Parathyroid adenoma (tissue), 2 donors: ENCODE data around the gene B3GNT9.

Experiments used
- H2AFZ ChIP-seq: fragments of 300-600 bp; sonication (generic); one replicate; pipeline ENCODE4 v1.7.0; 2017; ENCODE audit warnings: antibody characterized with exemption, mild to moderate bottlenecking
- H3K27ac ChIP-seq: fragments of 300-600 bp; sonication (generic); one replicate; pipeline ENCODE4 v1.7.0; 2017
- H3K27me3 ChIP-seq: fragments of 300-600 bp; sonication (generic); one replicate; pipeline ENCODE4 v1.7.0; 2017; ENCODE audit warnings: low read length; ENCODE audit not compliant: control insufficient read depth, insufficient read depth
- H3K36me3 ChIP-seq: fragments of 300-600 bp; sonication (generic); one replicate; pipeline ENCODE4 v1.7.0; 2017; ENCODE audit warnings: low read length; ENCODE audit not compliant: control insufficient read depth, insufficient read depth
- H3K4me1 ChIP-seq: fragments of 300-600 bp; sonication (generic); one replicate; pipeline ENCODE4 v1.7.0; 2017; ENCODE audit warnings: control low read depth
- H3K4me2 ChIP-seq: fragments of 300-600 bp; sonication (generic); one replicate; pipeline ENCODE4 v1.7.0; 2017; ENCODE audit warnings: low read length
- H3K4me3 ChIP-seq: fragments of 300-600 bp; sonication (generic); one replicate; pipeline ENCODE4 v1.7.0; 2017; ENCODE audit warnings: low read depth, low read length
- H3K79me2 ChIP-seq: fragments of 300-600 bp; sonication (generic); one replicate; pipeline ENCODE4 v1.7.0; 2017; ENCODE audit warnings: control low read depth
- H3K9ac ChIP-seq: fragments of 300-600 bp; sonication (generic); one replicate; pipeline ENCODE4 v1.7.0; 2017; ENCODE audit warnings: mild to moderate bottlenecking
- H3K9me3 ChIP-seq: fragments of 300-600 bp; sonication (generic); one replicate; pipeline ENCODE4 v1.7.0; 2017; ENCODE audit warnings: low read length; ENCODE audit not compliant: control insufficient read depth
- CTCF ChIP-seq: fragments of 300-600 bp; sonication (generic); IDR thresholded peaks from one replicate; pipeline ENCODE4 v1.7.0; 2017; ENCODE audit warnings: antibody characterized with exemption, mild to moderate bottlenecking
- donor health status: primary hyperparathyroidism.

The B3GNT9 gene

DNA sequence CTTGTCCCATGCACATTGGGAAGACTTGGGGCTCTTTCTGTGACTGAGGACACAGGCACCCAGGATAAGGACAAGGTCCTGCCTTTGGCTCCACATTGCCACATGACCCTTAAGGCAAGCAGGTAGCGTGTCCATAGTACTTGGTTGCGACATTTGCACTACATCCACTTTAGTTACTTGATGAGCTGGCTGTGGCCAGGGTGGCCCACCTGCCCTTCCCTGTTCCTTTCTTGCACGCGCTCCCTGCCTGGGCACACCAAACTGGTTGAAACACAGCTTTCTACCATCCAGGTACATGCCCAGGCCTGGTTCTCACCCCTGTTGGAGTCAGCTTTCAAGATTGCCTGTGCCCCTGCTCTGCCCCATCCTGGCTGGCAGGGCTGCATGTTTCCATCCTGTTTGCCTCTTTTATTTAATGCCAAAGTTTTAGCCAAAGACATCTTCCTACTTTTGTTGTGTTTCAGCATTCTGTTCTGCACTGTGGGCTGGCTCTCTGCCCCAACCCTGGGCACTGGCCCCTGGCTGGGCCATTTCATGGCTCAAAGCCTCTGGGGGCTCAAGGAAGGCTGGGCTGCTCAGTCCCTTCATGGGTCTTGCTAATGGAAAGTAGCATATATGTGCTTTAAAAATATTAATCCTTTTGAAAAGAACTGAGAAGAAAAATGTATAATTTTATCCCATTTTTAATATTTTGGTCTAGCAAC is 3.2 kb downstream of the B3GNT9 start:
- Histone ChIP-seq H3K4me2 (no peak overlapping the region), H2AFZ (no peak overlapping the region), H3K27ac (no peak overlapping the region), H3K27me3 (no peaks in the 10 kb centered on the region), H3K9me3 (no peaks in the 10 kb centered on the region), H3K79me2 (no peaks in the 10 kb centered on the region), H3K4me3 (no peak overlapping the region), H3K9ac (no peak overlapping the region), H3K4me1 (peaks cover 6% of the 10 kb centered on the region), H3K36me3 (no peaks in the 10 kb centered on the region)
- no peak for TF ChIP-seq CTCF

GRCh38 chr16:67146523-67147357 is 4.1 kb downstream of the B3GNT9 start:
- no peak overlapping the region for H3K4me3 ChIP-seq
- H3K4me1 ChIP-seq: peaks cover 6% of the 10 kb centered on the region
- no peak overlapping the region for H2AFZ ChIP-seq
- no peak overlapping the region for H3K4me2 ChIP-seq
- H3K27me3 ChIP-seq: no peaks in the 10 kb centered on the region
- no peak for TF ChIP-seq CTCF
- no peaks in the 10 kb centered on the region for H3K9me3 ChIP-seq
- no peak overlapping the region for H3K27ac ChIP-seq
- H3K9ac ChIP-seq: no peak overlapping the region
- H3K79me2 ChIP-seq: no peaks in the 10 kb centered on the region
- H3K36me3 ChIP-seq: no peaks in the 10 kb centered on the region

GRCh38 chr16:67145746-67146145 is 5.1 kb downstream of the B3GNT9 start:
- Histone ChIP-seq H3K4me1 (no peaks in the 10 kb centered on the region), H3K79me2 (no peaks in the 10 kb centered on the region), H3K9ac (no peak overlapping the region), H2AFZ (no peak overlapping the region), H3K27me3 (no peaks in the 10 kb centered on the region), H3K4me2 (no peak overlapping the region), H3K36me3 (no peaks in the 10 kb centered on the region), H3K4me3 (no peak overlapping the region), H3K9me3 (no peaks in the 10 kb centered on the region), H3K27ac (no peak overlapping the region)
- TF ChIP-seq CTCF: no peak

DNA sequence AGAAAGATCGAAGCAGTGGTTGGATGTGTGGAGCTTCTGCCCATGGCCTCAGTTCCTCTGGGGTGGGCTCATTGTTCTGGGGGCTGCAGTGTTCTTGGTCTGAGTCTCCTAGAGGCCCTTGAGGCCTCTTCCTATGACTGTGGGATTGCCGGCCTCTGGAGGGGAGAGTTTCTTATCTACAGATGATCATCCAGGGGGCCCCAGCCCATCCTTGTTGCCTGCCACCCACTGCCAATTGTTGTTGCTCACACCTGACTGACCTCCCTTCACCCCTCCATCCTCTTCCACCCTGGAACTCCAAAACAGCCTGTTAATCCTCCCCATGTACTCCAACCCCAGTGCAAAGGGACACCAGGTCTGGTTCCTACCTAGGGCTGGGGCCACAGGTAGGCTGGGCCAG is 5.9 kb downstream of the B3GNT9 start:
- no peaks in the 10 kb centered on the region for H3K9me3 ChIP-seq
- no peaks in the 10 kb centered on the region for H3K79me2 ChIP-seq
- H3K27ac ChIP-seq: no peak overlapping the region
- no peak for TF ChIP-seq CTCF
- no peaks in the 10 kb centered on the region for H3K36me3 ChIP-seq
- no peak overlapping the region for H3K9ac ChIP-seq
- H2AFZ ChIP-seq: no peak overlapping the region
- no peak overlapping the region for H3K4me2 ChIP-seq
- H3K4me1 ChIP-seq: no peaks in the 10 kb centered on the region
- no peaks in the 10 kb centered on the region for H3K27me3 ChIP-seq
- H3K4me3 ChIP-seq: no peak overlapping the region
